A549 (cell line): ENCODE results near the gene FADS1. TPM values are rescaled to one million over a fixed set of nuclear protein-coding genes. Genes with fewer than 3 reads are reported as not detected.
A peak's percentile ranks its signal among the peaks of the same experiment; 100 is the strongest.

ENCODE experiments used
- ATOH8 ChIP-seq: fragments of 250-450 bp; sonication (Bioruptor Pico); IDR thresholded peaks from 2 replicates; pipeline ENCODE4 v1.5.0; 2020; ENCODE audit warnings: low read depth, mild to moderate bottlenecking, moderate library complexity
- CBX8 ChIP-seq: fragments of 200-600 bp; sonication (generic); IDR thresholded peaks from 2 replicates; pipeline ENCODE4 v1.6.1; 2016
- CTCF ChIP-seq: fragments of >200 bp; sonication (Bioruptor Twin); formaldehyde crosslinking; IDR thresholded peaks from 3 replicates; pipeline ENCODE4 v1.5.1; 2016
- EHF ChIP-seq: fragments of 250-450 bp; sonication (Bioruptor Pico); IDR thresholded peaks from 2 replicates; pipeline ENCODE4 v1.5.0; 2020; ENCODE audit warnings: mild to moderate bottlenecking
- EHMT2 ChIP-seq: fragments of 200-600 bp; sonication (generic); IDR thresholded peaks from 2 replicates; pipeline ENCODE4 v1.6.1; 2016; ENCODE audit warnings: antibody characterized with exemption, low read depth, mild to moderate bottlenecking, moderate library complexity
- ELK1 ChIP-seq: fragments of 150-350 bp; IDR thresholded peaks from 2 replicates; pipeline ENCODE4 v1.6.1; 2014; ENCODE audit warnings: low read depth, mild to moderate bottlenecking, low read length
- FOSB ChIP-seq: fragments of 250-450 bp; sonication (Bioruptor Pico); IDR thresholded peaks from 2 replicates; pipeline ENCODE4 v1.5.0; 2020; ENCODE audit warnings: mild to moderate bottlenecking, moderate library complexity
- FOSL2 ChIP-seq, 2 experiments: fragments of 450-650 bp in 1 of 2; fragments of >200 bp in 1 of 2; sonication (Bioruptor Twin) in 1 of 2; formaldehyde crosslinking; IDR thresholded peaks; 2 replicates each; pipeline versions ENCODE4 v1.5.0 to v1.6.1; 2016 to 2020; ENCODE audit warnings: mild to moderate bottlenecking in 1 of 2, moderate library complexity in 1 of 2
- HDAC2 ChIP-seq: fragments of 200-600 bp; sonication (generic); IDR thresholded peaks from 2 replicates; pipeline ENCODE4 v1.6.1; 2016
- HES2 ChIP-seq: fragments of >200 bp; sonication (Bioruptor Twin); formaldehyde crosslinking; IDR thresholded peaks from 2 replicates; pipeline ENCODE4 v1.6.1; 2016
- JUNB ChIP-seq: fragments of >200 bp; sonication (Bioruptor Twin); formaldehyde crosslinking; IDR thresholded peaks from 2 replicates; pipeline ENCODE4 v1.6.1; 2016
- KDM1A ChIP-seq: fragments of 200-600 bp; sonication (generic); IDR thresholded peaks from 2 replicates; pipeline ENCODE4 v1.6.1; 2016; ENCODE audit warnings: low read depth, mild to moderate bottlenecking
- KDM5A ChIP-seq: fragments of 200-600 bp; sonication (generic); IDR thresholded peaks from 2 replicates; pipeline ENCODE4 v1.6.1; 2016; ENCODE audit warnings: antibody characterized with exemption, mild to moderate bottlenecking
- MAFK ChIP-seq: fragments of 450-650 bp; IDR thresholded peaks from 2 replicates; pipeline ENCODE4 v1.6.1; 2014; ENCODE audit not compliant: partially characterized antibody
- MAX ChIP-seq: IDR thresholded peaks from 2 replicates; pipeline ENCODE4 v1.6.1; 2012
- MAZ ChIP-seq: fragments of 150-350 bp; IDR thresholded peaks from 2 replicates; pipeline ENCODE4 v1.6.1; 2014; ENCODE audit warnings: antibody characterized with exemption, low read depth, low read length, borderline replicate concordance
- NFE2L2 ChIP-seq: fragments of 150-350 bp; conservative IDR thresholded peaks from 2 replicates; pipeline ENCODE4 v1.6.1; 2014; ENCODE audit warnings: low read length
- NR3C1 ChIP-seq: fragments of >200 bp; sonication (Bioruptor Twin); formaldehyde crosslinking; IDR thresholded peaks from 3 replicates; pipeline ENCODE4 v1.6.1; 2017
- PBX3 ChIP-seq: IDR thresholded peaks from 2 replicates; pipeline ENCODE4 v1.6.1; 2012
- POLR2A ChIP-seq: IDR thresholded peaks from 2 replicates; pipeline ENCODE4 v1.6.1; 2012; ENCODE audit warnings: mild to moderate bottlenecking, low read length
- POLR2AphosphoS2 ChIP-seq: conservative IDR thresholded peaks from 2 replicates; pipeline ENCODE4 v1.6.1; 2012; ENCODE audit warnings: low read length, improper control_type of control experiment, inconsistent platforms
- RARB ChIP-seq: fragments of 250-450 bp; sonication (Bioruptor Pico); IDR thresholded peaks from 2 replicates; pipeline ENCODE4 v1.8.0; 2021; ENCODE audit warnings: mild to moderate bottlenecking, moderate library complexity
- RCOR1 ChIP-seq: fragments of 150-350 bp; IDR thresholded peaks from 2 replicates; pipeline ENCODE4 v1.6.1; 2014; ENCODE audit warnings: antibody characterized with exemption, low read length, low read depth
- REST ChIP-seq: fragments of 200-600 bp; sonication (generic); IDR thresholded peaks from 2 replicates; pipeline ENCODE4 v1.6.1; 2016; ENCODE audit warnings: antibody characterized with exemption, mild to moderate bottlenecking, moderate library complexity
- RFX5 ChIP-seq: fragments of 450-650 bp; IDR thresholded peaks from 2 replicates; pipeline ENCODE4 v1.7.1; 2014; ENCODE audit warnings: antibody characterized with exemption, mild to moderate bottlenecking, moderate library complexity
- SMC3 ChIP-seq: fragments of >200 bp; sonication (Bioruptor Twin); formaldehyde crosslinking; IDR thresholded peaks from 3 replicates; pipeline ENCODE4 v1.6.1; 2018; ENCODE audit warnings: inconsistent platforms
- TFCP2L1 ChIP-seq: fragments of 250-450 bp; sonication (Bioruptor Pico); IDR thresholded peaks from 2 replicates; pipeline ENCODE4 v1.5.0; 2021; ENCODE audit warnings: mild to moderate bottlenecking
- USF2 ChIP-seq: fragments of 450-650 bp; IDR thresholded peaks from 2 replicates; pipeline ENCODE4 v1.6.1; 2014; ENCODE audit warnings: antibody characterized with exemption
- ZFP36 ChIP-seq: fragments of 450-650 bp; IDR thresholded peaks from 2 replicates; pipeline ENCODE4 v1.6.1; 2014; ENCODE audit warnings: borderline replicate concordance; ENCODE audit not compliant: partially characterized antibody
- ZSCAN20 ChIP-seq: fragments of 250-450 bp; sonication (Bioruptor Pico); IDR thresholded peaks from 2 replicates; pipeline ENCODE4 v1.8.0; 2022; ENCODE audit warnings: mild to moderate bottlenecking, moderate library complexity
- polyA plus RNA-seq, 4 experiments: library from polyadenylated mRNA; depleted of rRNA in 3 of 4; stranded (reverse); fragments of >200 nt; fragmentation: RNase III in 1 of 4; extraction: RNeasy Plus Mini Kit Qiagen cat#74134 plus additional on column Dnase treatment in 1 of 4; gene quantifications; 2 replicates in 3 of 4; 3 replicates in 1 of 4; pipeline ENCODE4 v1.2.3, GENCODE V29; 2011 to 2017

Gene FADS1
- polyA plus RNA-seq, 2 of the 4 experiments (the other 2 are of a cell fraction) = 163 to 205 TPM

- TF ChIP-seq HES2 = no peak
- TF ChIP-seq MAFK = no peak
- no peak for TF ChIP-seq FOSB (CRISPR knock-in tag)
- no peak for TF ChIP-seq EHMT2
- TF ChIP-seq KDM5A = no peak
- TF ChIP-seq USF2 = no peak
- no peak for TF ChIP-seq CTCF
- TF ChIP-seq ELK1 = no peak
- no peak for TF ChIP-seq NR3C1
- no peak for TF ChIP-seq CBX8
- peak; percentile 59; the same call in 1 of the 2 replicates for TF ChIP-seq FOSL2 (IDR thresholded peaks at IDR 0.05)
- peak; percentile 87 for TF ChIP-seq FOSL2 (CRISPR knock-in tag; IDR thresholded peaks at IDR 0.05)
- no peak for TF ChIP-seq SMC3
- no peak for TF ChIP-seq TFCP2L1 (CRISPR knock-in tag)
- TF ChIP-seq RARB (CRISPR knock-in tag) = no peak
- no peak for TF ChIP-seq RCOR1
- no peak for TF ChIP-seq ZSCAN20
- no peak for TF ChIP-seq EHF
- TF ChIP-seq PBX3 = no peak
- TF ChIP-seq POLR2A = peak; percentile 30; the same call in 1 of the 2 replicates
- no peak for TF ChIP-seq KDM1A
- TF ChIP-seq REST = no peak
- no peak for TF ChIP-seq MAZ
- peak; percentile 61 for TF ChIP-seq MAX
- peak; percentile 54 for TF ChIP-seq JUNB
- TF ChIP-seq HDAC2 = no peak
- no peak for TF ChIP-seq ZFP36
- TF ChIP-seq RFX5 = no peak
- TF ChIP-seq NFE2L2 = no peak
- no peak for TF ChIP-seq POLR2AphosphoS2
- no peak; the same call in 1 of the 2 replicates for TF ChIP-seq ATOH8
Measured at GRCh38 chr11:61756452-61757212, 60.2 kb downstream of the FADS1 start (continued).
